H9 (cell line): Measurements from ENCODE around the gene BOD1. TPM values are rescaled to one million over a fixed set of nuclear protein-coding genes. Genes with fewer than 3 reads are reported as not detected.

Experiments
- DNase-seq: peaks from one replicate; pipeline ENCODE4 v3.0.0-alpha.2; 2017
- H2AFZ ChIP-seq: one replicate; pipeline ENCODE4 v1.6.1; 2013; ENCODE audit warnings: mild to moderate bottlenecking, low read length, control low read depth, moderate library complexity
- H2AK5ac ChIP-seq: 2 replicates; pipeline ENCODE4 v1.6.1; 2013; ENCODE audit warnings: low read length, control low read depth, mixed read lengths; ENCODE audit not compliant: insufficient read length
- H2BK120ac ChIP-seq: one replicate; pipeline ENCODE4 v1.6.1; 2013; ENCODE audit warnings: low read depth, mild to moderate bottlenecking, low read length, control low read depth, inconsistent platforms; ENCODE audit not compliant: poor library complexity, severe bottlenecking
- H2BK12ac ChIP-seq: 2 replicates; pipeline ENCODE4 v1.6.1; 2013; ENCODE audit warnings: low read length, control low read depth, mixed read lengths, low read depth; ENCODE audit not compliant: insufficient read length
- H2BK15ac ChIP-seq: 2 replicates; pipeline ENCODE4 v1.6.1; 2013; ENCODE audit warnings: low read depth, low read length, control low read depth
- H2BK20ac ChIP-seq: one replicate; pipeline ENCODE4 v1.6.1; 2013; ENCODE audit warnings: low read depth, mild to moderate bottlenecking, low read length, control low read depth, inconsistent platforms; ENCODE audit not compliant: poor library complexity, severe bottlenecking
- H2BK5ac ChIP-seq: 2 replicates; pipeline ENCODE4 v1.6.1; 2013; ENCODE audit warnings: low read length, control low read depth, mixed read lengths; ENCODE audit not compliant: insufficient read length
- H3K14ac ChIP-seq: 2 replicates; pipeline ENCODE4 v1.6.1; 2013; ENCODE audit warnings: low read length, control low read depth; ENCODE audit not compliant: insufficient read depth
- H3K18ac ChIP-seq: 2 replicates; pipeline ENCODE4 v1.6.1; 2013; ENCODE audit warnings: low read depth, mild to moderate bottlenecking, mixed read lengths, low read length, control low read depth; ENCODE audit not compliant: insufficient read length
- H3K23ac ChIP-seq: 2 replicates; pipeline ENCODE4 v1.6.1; 2013; ENCODE audit warnings: low read length, control low read depth, mixed read lengths, low read depth; ENCODE audit not compliant: insufficient read length
- H3K23me2 ChIP-seq: 2 replicates; pipeline ENCODE4 v1.6.1; 2013; ENCODE audit warnings: low read depth, mild to moderate bottlenecking, mixed read lengths, low read length, control low read depth; ENCODE audit not compliant: insufficient read length, poor library complexity, severe bottlenecking
- H3K27ac ChIP-seq: 2 replicates; pipeline ENCODE4 v1.5.1; 2013; ENCODE audit warnings: low read length, control low read depth, mixed read lengths, low read depth; ENCODE audit not compliant: insufficient read length
- H3K27me3 ChIP-seq: 2 replicates; pipeline ENCODE4 v1.6.1; 2013; ENCODE audit warnings: low read length, control low read depth, inconsistent platforms; ENCODE audit not compliant: insufficient read depth
- H3K4ac ChIP-seq: 2 replicates; pipeline ENCODE4 v1.6.1; 2013; ENCODE audit warnings: low read depth, mild to moderate bottlenecking, control low read depth, inconsistent platforms, low read length, moderate library complexity
- H3K4me1 ChIP-seq: 2 replicates; pipeline ENCODE4 v1.6.1; 2013; ENCODE audit warnings: low read length, control low read depth, inconsistent platforms; ENCODE audit not compliant: insufficient read depth
- H3K4me2 ChIP-seq: 2 replicates; pipeline ENCODE4 v1.6.1; 2013; ENCODE audit warnings: low read length, control low read depth, mixed read lengths; ENCODE audit not compliant: insufficient read length, insufficient read depth
- H3K56ac ChIP-seq: 2 replicates; pipeline ENCODE4 v1.6.1; 2013; ENCODE audit warnings: low read depth, mild to moderate bottlenecking, mixed read lengths, low read length, control low read depth; ENCODE audit not compliant: insufficient read length
- H3K79me1 ChIP-seq: 2 replicates; pipeline ENCODE4 v1.6.1; 2013; ENCODE audit warnings: low read depth, mild to moderate bottlenecking, moderate library complexity, low read length, control low read depth, inconsistent platforms; ENCODE audit not compliant: insufficient read depth, poor library complexity, severe bottlenecking
- H3K79me2 ChIP-seq: 2 replicates; pipeline ENCODE4 v1.6.1; 2013; ENCODE audit warnings: low read length, control low read depth, inconsistent platforms; ENCODE audit not compliant: insufficient read depth
- H3K9ac ChIP-seq: 2 replicates; pipeline ENCODE4 v1.6.1; 2013; ENCODE audit warnings: low read length, control low read depth, mixed read lengths; ENCODE audit not compliant: insufficient read length; ENCODE audit errors: extremely low read depth
- H3K9me3 ChIP-seq: one replicate; pipeline ENCODE4 v1.6.1; 2013; ENCODE audit warnings: low read depth, low read length, inconsistent platforms; ENCODE audit not compliant: control insufficient read depth
- H3T11ph ChIP-seq: one replicate; pipeline ENCODE4 v1.6.1; 2013; ENCODE audit warnings: mild to moderate bottlenecking, low read length, control low read depth, inconsistent platforms
- H4K20me1 ChIP-seq: one replicate; pipeline ENCODE4 v1.6.1; 2013; ENCODE audit not compliant: control insufficient read depth, insufficient read length, insufficient read depth
- H4K5ac ChIP-seq: 2 replicates; pipeline ENCODE4 v1.6.1; 2013; ENCODE audit warnings: low read depth, mild to moderate bottlenecking, mixed read lengths, low read length, control low read depth; ENCODE audit not compliant: insufficient read length
- H4K8ac ChIP-seq: replicated peaks from 2 replicates; pipeline ENCODE4 v1.6.1; 2013; ENCODE audit warnings: low read length, control low read depth, mixed read lengths, low read depth; ENCODE audit not compliant: insufficient read length
- H4K91ac ChIP-seq: 2 replicates; pipeline ENCODE4 v1.6.1; 2013; ENCODE audit warnings: low read depth, mild to moderate bottlenecking, moderate library complexity, mixed read lengths, low read length, control low read depth; ENCODE audit not compliant: insufficient read length
- H3K27ac Mint-ChIP-seq, 3 experiments: 2 replicates in 2 of 3; 3 replicates in 1 of 3; pipeline ENCODE4 v1.8.0; 2020 to 2021; ENCODE audit warnings: mixed read lengths in 3 of 3, mild to moderate bottlenecking in 1 of 3, moderate library complexity in 1 of 3
- H3K27me3 Mint-ChIP-seq: 2 replicates; pipeline ENCODE4 v1.8.0; 2021; ENCODE audit warnings: low read depth, mild to moderate bottlenecking, moderate library complexity, mixed read lengths
- H3K36me3 Mint-ChIP-seq, 3 experiments: 2 replicates in 2 of 3; 3 replicates in 1 of 3; pipeline ENCODE4 v1.8.0; 2020 to 2021; ENCODE audit warnings: low read depth in 3 of 3, mixed read lengths in 3 of 3; ENCODE audit not compliant: insufficient read depth in 1 of 3
- H3K4me1 Mint-ChIP-seq, 2 experiments: 2 replicates each; pipeline ENCODE4 v1.8.0; 2020; ENCODE audit warnings: mixed read lengths in 2 of 2
- H3K4me3 Mint-ChIP-seq, 2 experiments: 2 replicates in 1 of 2; 3 replicates in 1 of 2; pipeline ENCODE4 v1.8.0; 2020 to 2021; ENCODE audit warnings: mild to moderate bottlenecking in 2 of 2, mixed read lengths in 2 of 2, moderate library complexity in 1 of 2
- H3K9me3 Mint-ChIP-seq, 2 experiments: 2 replicates in 1 of 2; 3 replicates in 1 of 2; pipeline ENCODE4 v1.8.0; 2020; ENCODE audit warnings: mild to moderate bottlenecking in 2 of 2, mixed read lengths in 2 of 2, moderate library complexity in 1 of 2
- WGBS: extraction: QIAGEN DNeasy Blood & Tissue Kit; methylation state at CpG from one replicate; pipeline ENCODE4 v1.1.7; 2013; ENCODE audit warnings: missing lambda C conversion rate, low lambda C conversion rate, mixed read lengths; ENCODE audit not compliant: insufficient read length; ENCODE audit errors: extremely low coverage; 5-methylcytosine and 5-hydroxymethylcytosine counted together
- total RNA-seq: library from RNA; stranded (reverse); gene quantifications from 2 replicates; pipeline ENCODE4 v1.2.1, GENCODE V29; 2021
- TF ChIP-seq, protein P1 (sequence below): fragments of 200-600 bp; sonication (generic); conservative IDR thresholded peaks from 3 replicates; pipeline ENCODE4 v1.8.0; 2021; ENCODE audit warnings: antibody characterized with exemption, mild to moderate bottlenecking

The BOD1 gene
- total RNA-seq, 1 experiment from 2014 or later = 121 TPM

DNA sequence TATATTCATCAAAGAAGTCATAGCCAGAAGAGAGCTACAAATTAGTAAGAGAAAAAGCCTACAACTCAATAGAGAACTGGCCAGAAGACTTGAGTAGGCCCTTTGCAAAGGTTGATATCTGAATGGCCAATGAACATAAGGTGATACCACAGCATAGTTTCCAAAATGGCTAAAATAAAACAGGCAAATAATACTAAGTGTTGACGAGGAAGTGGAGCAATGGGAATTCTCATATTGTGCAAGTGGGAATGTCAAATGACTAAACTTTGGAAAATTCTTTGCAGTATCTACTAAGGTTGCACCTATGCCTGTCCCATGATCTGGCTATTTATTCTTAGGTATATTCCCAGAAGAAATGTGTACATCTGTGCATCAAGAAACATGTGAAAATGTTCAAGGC, 48.3 kb downstream of the BOD1 start:
- no peak overlapping the region for H3K27ac ChIP-seq
- H3K23ac ChIP-seq = no peak overlapping the region
- H3K79me1 ChIP-seq = no peaks in the 10 kb centered on the region
- no peak overlapping the region for H3K18ac ChIP-seq
- H3K9me3 ChIP-seq = no peaks in the 10 kb centered on the region
- H3K4me2 ChIP-seq = no peak overlapping the region
- no peak overlapping the region for H4K5ac ChIP-seq
- no peaks in the 10 kb centered on the region for H4K20me1 ChIP-seq
- H3K14ac ChIP-seq = no peak overlapping the region
- peaks cover 3% of the 10 kb centered on the region; the same call in 1 of the 2 replicates for H3K4me1 ChIP-seq
- peaks cover 15% of the 10 kb centered on the region for H3K27me3 Mint-ChIP-seq
- no peak overlapping the region for H4K91ac ChIP-seq
- TF ChIP-seq, protein P1, sequence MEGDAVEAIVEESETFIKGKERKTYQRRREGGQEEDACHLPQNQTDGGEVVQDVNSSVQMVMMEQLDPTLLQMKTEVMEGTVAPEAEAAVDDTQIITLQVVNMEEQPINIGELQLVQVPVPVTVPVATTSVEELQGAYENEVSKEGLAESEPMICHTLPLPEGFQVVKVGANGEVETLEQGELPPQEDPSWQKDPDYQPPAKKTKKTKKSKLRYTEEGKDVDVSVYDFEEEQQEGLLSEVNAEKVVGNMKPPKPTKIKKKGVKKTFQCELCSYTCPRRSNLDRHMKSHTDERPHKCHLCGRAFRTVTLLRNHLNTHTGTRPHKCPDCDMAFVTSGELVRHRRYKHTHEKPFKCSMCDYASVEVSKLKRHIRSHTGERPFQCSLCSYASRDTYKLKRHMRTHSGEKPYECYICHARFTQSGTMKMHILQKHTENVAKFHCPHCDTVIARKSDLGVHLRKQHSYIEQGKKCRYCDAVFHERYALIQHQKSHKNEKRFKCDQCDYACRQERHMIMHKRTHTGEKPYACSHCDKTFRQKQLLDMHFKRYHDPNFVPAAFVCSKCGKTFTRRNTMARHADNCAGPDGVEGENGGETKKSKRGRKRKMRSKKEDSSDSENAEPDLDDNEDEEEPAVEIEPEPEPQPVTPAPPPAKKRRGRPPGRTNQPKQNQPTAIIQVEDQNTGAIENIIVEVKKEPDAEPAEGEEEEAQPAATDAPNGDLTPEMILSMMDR = no peak
- H3K79me2 ChIP-seq = no peaks in the 10 kb centered on the region
- H3K36me3 Mint-ChIP-seq = peaks cover 0 to 5% (median 0%) of the 10 kb centered on the region in 3 experiments; a peak in 1 of 7 replicates
- no peak overlapping the region for H2BK5ac ChIP-seq
- no peaks in the 10 kb centered on the region for H3K23me2 ChIP-seq
- no peak overlapping the region for H4K8ac ChIP-seq
- H3K27me3 ChIP-seq = no peaks in the 10 kb centered on the region
- no peak overlapping the region for H2BK120ac ChIP-seq
- no peak overlapping the region for H2BK15ac ChIP-seq
- no peak overlapping the region for H2AFZ ChIP-seq
- no peak overlapping the region for H3K56ac ChIP-seq
- no peak overlapping the region for H3K27ac Mint-ChIP-seq
- no peak overlapping the region for H2BK12ac ChIP-seq
- no peak overlapping the region for H3K4ac ChIP-seq
- H3T11ph ChIP-seq = no peak overlapping the region
- no peak for DNase-seq
- no peak overlapping the region for H2BK20ac ChIP-seq
- WGBS = no CpG with 5 or more reads among the region's 1 CpG
- no peaks in the 10 kb centered on the region for H3K9me3 Mint-ChIP-seq
- no peak overlapping the region for H2AK5ac ChIP-seq
- H3K4me1 Mint-ChIP-seq = peaks cover 12 to 13% of the 10 kb centered on the region in 2 experiments
- no peak overlapping the region for H3K9ac ChIP-seq
- H3K4me3 Mint-ChIP-seq = no peak overlapping the region
